Thymus (tissue), 11 donors: ENCODE results near the gene PPFIBP1. TPM values are rescaled to one million over a fixed set of nuclear protein-coding genes. Genes with fewer than 3 reads are reported as not detected.
"Not testable (repeated sequence)": the region's sequence is repeated elsewhere in the genome, so short reads cannot be mapped to it uniquely, and the experiment has no call there.

Source experiments
- DNase-seq, 9 donors: peaks; one replicate each; pipeline ENCODE4 v3.0.0-alpha.2; 2013; ENCODE audit warnings: low spot score in 9 of 9, low read depth in 6 of 9, missing footprints in 1 of 9
- H3K27ac ChIP-seq, 2 donors: one replicate each; pipeline ENCODE4 v1.5.1; 2013; ENCODE audit warnings: control low read depth in 1 of 2, low read depth in 1 of 2, low read length in 1 of 2, mild to moderate bottlenecking in 1 of 2, moderate library complexity in 1 of 2
- H3K27me3 ChIP-seq, 2 donors: one replicate each; pipeline ENCODE4 v1.5.1; 2013; ENCODE audit warnings: low read length in 1 of 2; ENCODE audit not compliant: control insufficient read depth in 2 of 2, insufficient read depth in 1 of 2
- H3K36me3 ChIP-seq, 2 donors: one replicate each; pipeline ENCODE4 v1.5.1; 2013; ENCODE audit warnings: low read length in 1 of 2, mild to moderate bottlenecking in 1 of 2, moderate library complexity in 1 of 2; ENCODE audit not compliant: control insufficient read depth in 2 of 2, insufficient read depth in 2 of 2
- H3K4me1 ChIP-seq, 2 donors: one replicate each; pipeline ENCODE4 v1.5.1; 2013; ENCODE audit warnings: low read length in 2 of 2; ENCODE audit not compliant: control insufficient read depth in 2 of 2, insufficient read depth in 2 of 2
- H3K4me3 ChIP-seq, 2 donors: one replicate each; pipeline ENCODE4 v1.5.1; 2013; ENCODE audit warnings: low read length in 2 of 2, control low read depth in 1 of 2, mild to moderate bottlenecking in 1 of 2
- H3K9me3 ChIP-seq, 2 donors: one replicate each; pipeline ENCODE4 v1.5.1; 2013; ENCODE audit warnings: low read length in 1 of 2, mild to moderate bottlenecking in 1 of 2; ENCODE audit not compliant: control insufficient read depth in 2 of 2, insufficient read depth in 1 of 2
- WGBS: extraction: QIAGEN DNeasy Blood & Tissue Kit; methylation state at CpG from one replicate; pipeline ENCODE4 v1.1.7; 2013; 5-methylcytosine and 5-hydroxymethylcytosine counted together
- polyA plus RNA-seq: library from polyadenylated mRNA; stranded (reverse); fragments of 200-250 nt; gene quantifications from one replicate; pipeline ENCODE4 v1.2.3, GENCODE V29; 2013
- total RNA-seq: library from RNA; stranded (reverse); fragments of 120-200 nt; gene quantifications from one replicate; pipeline ENCODE4 v1.2.4, GENCODE V29; 2013
- donor health status: healthy.

The PPFIBP1 gene
- total and polyA plus RNA-seq, 2 donors = 10.0 to 23.7 TPM

- DNase-seq, H3K4me1 ChIP-seq, H3K27ac ChIP-seq, H3K27me3 ChIP-seq, H3K4me3 ChIP-seq, H3K36me3 ChIP-seq: not testable (repeated sequence)
- peaks cover 1 to 14% of the 10 kb centered on the region in 2 donors for H3K9me3 ChIP-seq
- WGBS = 57% methylated on average over 5 of the region's 5 CpGs
Measured at GRCh38 chr12:27601056-27601828, 77.2 kb downstream of the PPFIBP1 start.

GRCh38 chr12:27602516-27602915, 78.5 kb downstream of the PPFIBP1 start:
- Histone ChIP-seq H3K4me3 (no peak overlapping the region), H3K4me1 (no peaks in the 10 kb centered on the region), H3K36me3 (no peaks in the 10 kb centered on the region), H3K9me3 (peaks cover 1 to 7% of the 10 kb centered on the region in 2 donors), H3K27ac (no peak overlapping the region), H3K27me3 (no peaks in the 10 kb centered on the region)
- WGBS = 99% methylated on average over 1 of the region's 1 CpG
- no peak for DNase-seq

GRCh38 chr12:27604431-27604830, 80.4 kb downstream of the PPFIBP1 start:
- WGBS = 97% methylated on average over 3 of the region's 3 CpGs
- no peak overlapping the region for H3K4me3 ChIP-seq
- no peaks in the 10 kb centered on the region for H3K36me3 ChIP-seq
- H3K9me3 ChIP-seq = peaks cover 0 to 1% of the 10 kb centered on the region in 2 donors
- H3K4me1 ChIP-seq = no peaks in the 10 kb centered on the region
- H3K27me3 ChIP-seq = no peaks in the 10 kb centered on the region
- H3K27ac ChIP-seq = no peak overlapping the region
- no peak for DNase-seq

GRCh38 chr12:27606986-27607385, 83.0 kb downstream of the PPFIBP1 start:
- H3K27ac ChIP-seq = no peak overlapping the region
- no peak overlapping the region for H3K4me3 ChIP-seq
- WGBS = 41% methylated on average over 2 of the region's 2 CpGs
- H3K36me3 ChIP-seq = no peaks in the 10 kb centered on the region
- no peak for DNase-seq
- H3K27me3 ChIP-seq = no peaks in the 10 kb centered on the region
- no peaks in the 10 kb centered on the region for H3K4me1 ChIP-seq
- H3K9me3 ChIP-seq = peaks cover 0 to 1% of the 10 kb centered on the region in 2 donors

- DNase-seq = no peak
- H3K27ac ChIP-seq = no peak overlapping the region
- H3K4me3 ChIP-seq = no peak overlapping the region
- H3K36me3 ChIP-seq = no peaks in the 10 kb centered on the region
- no peaks in the 10 kb centered on the region for H3K4me1 ChIP-seq
- H3K9me3 ChIP-seq = peaks cover 0 to 1% of the 10 kb centered on the region in 2 donors
- 97% methylated on average over 4 of the region's 4 CpGs for WGBS
- H3K27me3 ChIP-seq = no peaks in the 10 kb centered on the region
Measured at GRCh38 chr12:27607591-27607990, 83.6 kb downstream of the PPFIBP1 start.

- Histone ChIP-seq H3K9me3 (peaks cover 0 to 1% of the 10 kb centered on the region in 2 donors), H3K4me3 (no peak overlapping the region), H3K36me3 (no peaks in the 10 kb centered on the region), H3K4me1 (no peaks in the 10 kb centered on the region), H3K27ac (no peak overlapping the region), H3K27me3 (no peaks in the 10 kb centered on the region)
- WGBS = 97% methylated on average over 8 of the region's 8 CpGs
- no peak for DNase-seq
Measured at GRCh38 chr12:27608890-27609289, 84.9 kb downstream of the PPFIBP1 start.

- Histone ChIP-seq H3K4me3 (no peak overlapping the region), H3K4me1 (no peaks in the 10 kb centered on the region), H3K27ac (no peak overlapping the region), H3K36me3 (no peaks in the 10 kb centered on the region), H3K27me3 (no peaks in the 10 kb centered on the region), H3K9me3 (no peaks in the 10 kb centered on the region)
- DNase-seq = no peak
- 93% methylated on average over 2 of the region's 2 CpGs for WGBS
Measured at GRCh38 chr12:27610374-27610773, 86.4 kb downstream of the PPFIBP1 start.

GRCh38 chr12:27614386-27614785, 90.4 kb downstream of the PPFIBP1 start:
- WGBS = 93% methylated on average over 3 of the region's 3 CpGs
- Histone ChIP-seq H3K27me3 (no peaks in the 10 kb centered on the region), H3K36me3 (no peaks in the 10 kb centered on the region), H3K9me3 (no peaks in the 10 kb centered on the region), H3K27ac (no peak overlapping the region), H3K4me1 (no peaks in the 10 kb centered on the region), H3K4me3 (no peak overlapping the region)
- DNase-seq = no peak

- Histone ChIP-seq H3K4me3 (no peak overlapping the region), H3K27me3 (no peaks in the 10 kb centered on the region), H3K36me3 (no peaks in the 10 kb centered on the region), H3K27ac (no peak overlapping the region), H3K9me3 (no peaks in the 10 kb centered on the region), H3K4me1 (no peaks in the 10 kb centered on the region)
- DNase-seq = no peak
- 99% methylated on average over 3 of the region's 3 CpGs for WGBS
Measured at GRCh38 chr12:27614866-27615265, 90.9 kb downstream of the PPFIBP1 start.
